Ramos (cell line): Measurements from ENCODE around the gene SPDYE11.
"Not testable (repeated sequence)": the region's sequence is repeated elsewhere in the genome, so short reads cannot be mapped to it uniquely, and the experiment has no call there.

Experiments
- in situ Hi-C: fragments of 300-500 bp; cut with MboI; formaldehyde crosslinking; loops from one replicate; pipeline ENCODE4 v1.14.3; 2022; ENCODE audit warnings: low sequenced_read_pairs; ENCODE audit not compliant: unreplicated experiment

The SPDYE11 gene

GRCh38 chr7:73057811-73058210 lies at the start of gene SPDYE11:
Gene SPDYE11 (minus strand): TSS chr7:73057911. CDS start chr7:73056111, 1,800 bp downstream.
- in situ Hi-C loops, result not testable (repeated sequence)

GRCh38 chr7:73085938-73086337 lies 28.2 kb upstream of the SPDYE11 start, which contains the start of gene SPDYE9:
Gene SPDYE9 (minus strand): TSS chr7:73086038. CDS start chr7:73084238, 1,800 bp downstream.
- in situ Hi-C loops, result not testable (repeated sequence)

- in situ Hi-C loops, result not testable (repeated sequence)
Observed at GRCh38 chr7:73029666-73030065, 28.0 kb downstream of the SPDYE11 start, which contains the start of gene SPDYE8. Gene SPDYE8 (minus strand): TSS chr7:73029766. CDS start chr7:73027966, 1,800 bp downstream.

GRCh38 chr7:73006491-73006890 lies 51.2 kb downstream of the SPDYE11 start:
- in situ Hi-C loops, result not testable (repeated sequence)

- in situ Hi-C loops, result not testable (repeated sequence)
Observed at GRCh38 chr7:73005693-73006447, 51.8 kb downstream of the SPDYE11 start.

- in situ Hi-C loops, result not testable (repeated sequence)
Observed at GRCh38 chr7:73005356-73005692, 52.4 kb downstream of the SPDYE11 start.

GRCh38 chr7:72997887-72998468 lies 59.7 kb downstream of the SPDYE11 start:
- in situ Hi-C loops, result not testable (repeated sequence)
